Urinary bladder (tissue), 4 donors: Measurements from ENCODE around the gene SPEM2. TPM values are rescaled to one million over a fixed set of nuclear protein-coding genes. Genes with fewer than 3 reads are reported as not detected.

ENCODE experiments used
- DNase-seq: peaks from one replicate; pipeline ENCODE4 v3.0.0-alpha.2; 2015; ENCODE audit errors: extremely low spot score
- H3K27ac ChIP-seq: one replicate; pipeline ENCODE4 v1.5.1; 2013; ENCODE audit warnings: low read depth, mild to moderate bottlenecking, moderate library complexity
- H3K36me3 ChIP-seq: one replicate; pipeline ENCODE4 v1.6.1; 2013; ENCODE audit warnings: mild to moderate bottlenecking, moderate library complexity; ENCODE audit not compliant: insufficient read depth
- H3K4me1 ChIP-seq: one replicate; pipeline ENCODE4 v1.6.1; 2013; ENCODE audit warnings: mild to moderate bottlenecking, moderate library complexity; ENCODE audit not compliant: insufficient read depth
- H3K4me3 ChIP-seq: one replicate; pipeline ENCODE4 v1.5.1; 2013; ENCODE audit warnings: low read depth, low read length
- WGBS: extraction: QIAGEN DNeasy Blood & Tissue Kit; methylation state at CpG from one replicate; pipeline ENCODE4 v1.1.7; 2013; 5-methylcytosine and 5-hydroxymethylcytosine counted together
- polyA plus RNA-seq: library from polyadenylated mRNA; stranded (reverse); fragments of 200-250 nt; gene quantifications from one replicate; pipeline ENCODE4 v1.2.3, GENCODE V29; 2013
- total RNA-seq: library from RNA; depleted of rRNA; stranded (reverse); fragments of >200 nt; gene quantifications from one replicate; pipeline ENCODE4 v1.2.3, GENCODE V29; 2014
- donor health status: healthy with polysubstance abuse.
- donor health status: healthy.

The SPEM2 gene
- total and polyA plus RNA-seq, 2 donors: not detected

- Histone ChIP-seq H3K4me1 (no peaks in the 10 kb centered on the region), H3K36me3 (no peaks in the 10 kb centered on the region), H3K27ac (no peak within 1 kb of the TSS), H3K4me3 (no peak within 1 kb of the TSS)
- 56% methylated on average over 11 of the region's 12 CpGs for WGBS
- no peak for DNase-seq
These were observed 17.7 kb upstream of the SPEM2 start, which contains the start of gene NLGN2 for GRCh38 chr17:7407485-7408251. TSS of gene NLGN2 (plus strand) at chr17:7407845. CDS start at chr17:7408256, 411 bp downstream.

- Histone ChIP-seq H3K4me1 (no peaks in the 10 kb centered on the region), H3K4me3 (no peak overlapping the region), H3K36me3 (no peaks in the 10 kb centered on the region)
These were observed 17.1 kb upstream of the SPEM2 start for GRCh38 chr17:7408252-7408727.

GRCh38 chr17:7408863-7409262 is 16.6 kb upstream of the SPEM2 start:
- DNase-seq: no peak
- no peak overlapping the region for H3K27ac ChIP-seq
- H3K36me3 ChIP-seq: no peaks in the 10 kb centered on the region
- 88% methylated on average over 6 of the region's 6 CpGs for WGBS
- H3K4me1 ChIP-seq: no peaks in the 10 kb centered on the region
- H3K4me3 ChIP-seq: no peak overlapping the region

More at GRCh38 chr17:7408252-7408727, 17.1 kb upstream of the SPEM2 start:
- DNase-seq: no peak
- WGBS: 69% methylated on average over 58 of the region's 58 CpGs
- H3K27ac ChIP-seq: no peak overlapping the region

GRCh38 chr17:7409716-7410115 is 15.7 kb upstream of the SPEM2 start:
- no peak for DNase-seq
- no peak overlapping the region for H3K4me3 ChIP-seq
- no peak overlapping the region for H3K27ac ChIP-seq
- H3K36me3 ChIP-seq: no peaks in the 10 kb centered on the region
- 93% methylated on average over 6 of the region's 6 CpGs for WGBS
- no peaks in the 10 kb centered on the region for H3K4me1 ChIP-seq

GRCh38 chr17:7410634-7411426 is 14.6 kb upstream of the SPEM2 start:
- Histone ChIP-seq H3K27ac (no peak overlapping the region), H3K36me3 (no peaks in the 10 kb centered on the region), H3K4me1 (no peaks in the 10 kb centered on the region), H3K4me3 (no peak overlapping the region)
- DNase-seq: no peak
- WGBS: 91% methylated on average over 25 of the region's 25 CpGs

- Histone ChIP-seq H3K4me1 (no peaks in the 10 kb centered on the region), H3K4me3 (no peak overlapping the region), H3K36me3 (no peaks in the 10 kb centered on the region), H3K27ac (no peak overlapping the region)
- DNase-seq: no peak
- 92% methylated on average over 8 of the region's 8 CpGs for WGBS
These were observed 14.0 kb upstream of the SPEM2 start for GRCh38 chr17:7411427-7411750.

GRCh38 chr17:7413346-7413985 is 11.9 kb upstream of the SPEM2 start:
- no peak overlapping the region for H3K27ac ChIP-seq
- DNase-seq: no peak
- H3K4me3 ChIP-seq: no peak overlapping the region
- no peaks in the 10 kb centered on the region for H3K36me3 ChIP-seq
- H3K4me1 ChIP-seq: no peaks in the 10 kb centered on the region
- 80% methylated on average over 6 of the region's 6 CpGs for WGBS

- DNase-seq: no peak
- Histone ChIP-seq H3K36me3 (no peaks in the 10 kb centered on the region), H3K27ac (no peak overlapping the region), H3K4me1 (no peaks in the 10 kb centered on the region), H3K4me3 (no peak overlapping the region)
- 86% methylated on average over 14 of the region's 14 CpGs for WGBS
These were observed 10.6 kb upstream of the SPEM2 start for GRCh38 chr17:7414837-7415236.

- 87% methylated on average over 23 of the region's 23 CpGs for WGBS
- no peaks in the 10 kb centered on the region for H3K4me1 ChIP-seq
- no peaks in the 10 kb centered on the region for H3K36me3 ChIP-seq
- no peak for DNase-seq
- no peak overlapping the region for H3K27ac ChIP-seq
- H3K4me3 ChIP-seq: no peak overlapping the region
These were observed 9.6 kb upstream of the SPEM2 start for GRCh38 chr17:7415784-7416183.

- H3K36me3 ChIP-seq: no peaks in the 10 kb centered on the region
- DNase-seq: no peak
- no peaks in the 10 kb centered on the region for H3K4me1 ChIP-seq
- 79% methylated on average over 6 of the region's 6 CpGs for WGBS
- H3K4me3 ChIP-seq: no peak overlapping the region
- no peak overlapping the region for H3K27ac ChIP-seq
These were observed 9.1 kb upstream of the SPEM2 start for GRCh38 chr17:7416323-7416722.

GRCh38 chr17:7417056-7417655 is 8.3 kb upstream of the SPEM2 start:
- no peak overlapping the region for H3K4me3 ChIP-seq
- H3K27ac ChIP-seq: no peak overlapping the region
- H3K4me1 ChIP-seq: no peaks in the 10 kb centered on the region
- DNase-seq: no peak
- no peaks in the 10 kb centered on the region for H3K36me3 ChIP-seq
- WGBS: 94% methylated on average over 54 of the region's 54 CpGs

GRCh38 chr17:7418472-7419152 is 6.8 kb upstream of the SPEM2 start:
- no peaks in the 10 kb centered on the region for H3K36me3 ChIP-seq
- no peak overlapping the region for H3K27ac ChIP-seq
- no peak overlapping the region for H3K4me3 ChIP-seq
- WGBS: 68% methylated on average over 18 of the region's 18 CpGs
- DNase-seq: no peak
- no peaks in the 10 kb centered on the region for H3K4me1 ChIP-seq
